Keratinocyte (primary cell): ENCODE measurements around the gene KRT82. TPM values are rescaled to one million over a fixed set of nuclear protein-coding genes. Genes with fewer than 3 reads are reported as not detected.

Experiments used
- DNase-seq: peaks from one replicate; pipeline ENCODE4 v3.0.0-alpha.2; 2011; ENCODE audit warnings: low read depth, missing footprints, low spot score
- FAIRE-seq: peaks from 2 replicates; lab custom pipeline; 2011; peaks lifted over from hg19 to GRCh38; lab: Jason Lieb, UNC
- H2AFZ ChIP-seq: 2 replicates; pipeline ENCODE4 v1.6.0; 2012; ENCODE audit warnings: low read length, control low read depth, inconsistent platforms; ENCODE audit not compliant: control insufficient read depth
- H3K27ac ChIP-seq: 2 replicates; pipeline ENCODE4 v1.5.1; 2011; ENCODE audit warnings: low read length; ENCODE audit not compliant: control insufficient read depth, insufficient read depth
- H3K27me3 ChIP-seq: 3 replicates; pipeline ENCODE4 v1.6.0; 2011; ENCODE audit warnings: low read length; ENCODE audit not compliant: control insufficient read depth, insufficient read depth; ENCODE audit errors: extremely low read depth
- H3K36me3 ChIP-seq, 2 experiments: 2 replicates in 1 of 2; 3 replicates in 1 of 2; pipeline ENCODE4 v1.5.1; 2011; ENCODE audit warnings: low read length in 2 of 2, mild to moderate bottlenecking in 1 of 2; ENCODE audit not compliant: control insufficient read depth in 2 of 2, insufficient read depth in 2 of 2; ENCODE audit errors: extremely low read depth in 1 of 2
- H3K4me1 ChIP-seq: 3 replicates; pipeline ENCODE4 v1.5.1; 2011; ENCODE audit warnings: low read length; ENCODE audit not compliant: control insufficient read depth, insufficient read depth; ENCODE audit errors: extremely low read depth
- H3K4me2 ChIP-seq: 3 replicates; pipeline ENCODE4 v1.6.0; 2011; ENCODE audit warnings: low read depth, low read length; ENCODE audit not compliant: control insufficient read depth, insufficient read depth; ENCODE audit errors: extremely low read depth
- H3K4me3 ChIP-seq, 3 experiments: fragments of 200-600 bp in 1 of 3; sonication (generic) in 1 of 3; 2 replicates in 2 of 3; 3 replicates in 1 of 3; pipeline ENCODE4 v1.5.1; 2011 to 2016; ENCODE audit warnings: low read length in 3 of 3, mild to moderate bottlenecking in 3 of 3, control low read depth in 2 of 3, inconsistent platforms in 1 of 3, low read depth in 1 of 3, mixed read lengths in 1 of 3, mixed run types in 1 of 3, moderate library complexity in 1 of 3; ENCODE audit not compliant: control insufficient read depth in 2 of 3, insufficient read depth in 2 of 3; ENCODE audit errors: extremely low read depth in 1 of 3
- H3K79me2 ChIP-seq: 2 replicates; pipeline ENCODE4 v1.6.0; 2012; ENCODE audit warnings: low read length; ENCODE audit not compliant: control insufficient read depth, insufficient read depth
- H3K9ac ChIP-seq: 3 replicates; pipeline ENCODE4 v1.6.0; 2011; ENCODE audit warnings: low read length; ENCODE audit not compliant: control insufficient read depth, insufficient read depth; ENCODE audit errors: extremely low read depth
- H3K9me1 ChIP-seq: 3 replicates; pipeline ENCODE4 v1.6.0; 2011; ENCODE audit warnings: low read length; ENCODE audit not compliant: control insufficient read depth, insufficient read depth; ENCODE audit errors: extremely low read depth
- H3K9me3 ChIP-seq: 2 replicates; pipeline ENCODE4 v1.5.1; 2012; ENCODE audit warnings: low read depth, low read length; ENCODE audit not compliant: control insufficient read depth
- H4K20me1 ChIP-seq: 3 replicates; pipeline ENCODE4 v1.6.0; 2011; ENCODE audit warnings: low read length; ENCODE audit not compliant: control insufficient read depth, insufficient read depth; ENCODE audit errors: extremely low read depth
- EZH2 ChIP-seq: IDR thresholded peaks from one replicate; pipeline ENCODE4 v1.6.1; 2012; ENCODE audit warnings: inconsistent platforms, mild to moderate bottlenecking, low read length, moderate library complexity
- dilution Hi-C: fragments of 300-500 bp; cut with MboI; formaldehyde crosslinking; loops from one replicate; pipeline ENCODE4 v1.7.0; 2020; ENCODE audit warnings: low sequenced_read_pairs; ENCODE audit not compliant: extremely low pct_ligation_motif_present
- polyA plus RNA-seq, 5 experiments: library from polyadenylated mRNA; depleted of rRNA in 3 of 5; stranded (reverse) in 3 of 5; stranded (forward) in 1 of 5; unstranded in 1 of 5; fragments of >200 nt; gene quantifications; 1 replicate in 1 of 5; 2 replicates in 3 of 5; 3 replicates in 1 of 5; pipeline versions ENCODE4 v1.2.1 to v1.2.3, GENCODE V29; 2011 to 2012; ENCODE audit warnings: missing spikeins in 2 of 5, low read depth in 1 of 5, low replicate concordance in 1 of 5
- TF ChIP-seq, protein P1 (sequence below), 3 experiments: IDR thresholded peaks in 1 of 3; conservative IDR thresholded peaks in 1 of 3; optimal IDR thresholded peaks in 1 of 3; 2 replicates in 2 of 3; 3 replicates in 1 of 3; pipeline versions ENCODE3 to v1.5.1; 2011; ENCODE audit warnings: low read length in 3 of 3, mild to moderate bottlenecking in 3 of 3, moderate library complexity in 2 of 3, control low read depth in 1 of 3, inconsistent platforms in 1 of 3; ENCODE audit not compliant: insufficient read depth in 2 of 3; ENCODE audit errors: extremely low read depth in 1 of 3

The KRT82 gene
- polyA plus RNA-seq, 1 donor (not counting 4 experiments of a cell fraction or from before 2014, with no cell fraction given): not detected

DNA sequence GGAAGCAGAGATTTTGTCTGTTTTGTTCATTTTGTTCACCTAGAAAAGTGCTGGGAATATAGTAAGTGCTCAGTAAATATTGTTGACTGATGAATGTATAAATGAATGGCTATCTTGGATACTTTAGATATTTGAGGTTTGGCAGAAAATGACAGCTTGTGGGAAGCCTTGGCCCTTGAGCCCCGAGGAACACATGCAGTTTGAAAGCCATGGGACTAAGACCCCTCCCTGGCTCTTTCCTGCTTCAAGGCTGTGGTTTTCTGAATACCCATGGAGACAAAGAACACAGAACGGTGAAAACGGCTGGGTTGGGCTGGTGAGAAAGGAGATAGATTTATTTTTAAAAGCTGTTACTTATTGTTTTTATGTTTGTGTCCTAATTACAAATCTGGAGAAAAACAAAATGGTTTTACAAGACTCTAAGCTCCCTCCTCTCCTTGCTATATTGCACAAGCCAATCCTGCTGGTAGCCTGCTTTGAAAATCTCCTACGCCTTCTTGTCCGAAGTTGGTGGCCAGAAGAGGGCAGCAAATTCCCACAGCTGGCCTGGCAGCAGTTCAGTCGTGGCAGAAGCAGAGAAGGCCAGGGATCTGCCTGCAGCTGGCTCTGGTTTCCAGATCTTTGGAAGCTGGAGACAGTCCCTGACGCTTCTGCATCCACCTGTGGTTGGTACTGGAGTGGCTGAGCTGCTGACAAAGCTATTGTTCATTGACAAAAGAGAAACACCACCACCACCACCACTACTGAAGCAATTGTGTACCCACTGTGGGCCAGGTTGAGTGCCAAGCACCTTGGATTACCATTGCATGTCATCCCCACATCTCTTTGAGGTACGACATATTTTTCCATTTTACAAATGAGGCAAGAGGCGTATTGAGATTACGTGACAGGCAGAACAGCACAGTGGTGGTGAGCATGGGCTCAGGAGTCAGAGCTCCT, 33.6 kb downstream of the KRT82 start:
- peaks cover 3% of the 10 kb centered on the region for H3K27me3 ChIP-seq
- H3K4me1 ChIP-seq: no peaks in the 10 kb centered on the region
- peak; percentile 72 for DNase-seq
- H3K79me2 ChIP-seq: no peaks in the 10 kb centered on the region
- H3K9me1 ChIP-seq: no peaks in the 10 kb centered on the region
- dilution Hi-C loops: no loop called here
- no peak overlapping the region for H2AFZ ChIP-seq
- no peaks in the 10 kb centered on the region for H3K9me3 ChIP-seq
- no peak for TF ChIP-seq EZH2
- TF ChIP-seq, protein P1, sequence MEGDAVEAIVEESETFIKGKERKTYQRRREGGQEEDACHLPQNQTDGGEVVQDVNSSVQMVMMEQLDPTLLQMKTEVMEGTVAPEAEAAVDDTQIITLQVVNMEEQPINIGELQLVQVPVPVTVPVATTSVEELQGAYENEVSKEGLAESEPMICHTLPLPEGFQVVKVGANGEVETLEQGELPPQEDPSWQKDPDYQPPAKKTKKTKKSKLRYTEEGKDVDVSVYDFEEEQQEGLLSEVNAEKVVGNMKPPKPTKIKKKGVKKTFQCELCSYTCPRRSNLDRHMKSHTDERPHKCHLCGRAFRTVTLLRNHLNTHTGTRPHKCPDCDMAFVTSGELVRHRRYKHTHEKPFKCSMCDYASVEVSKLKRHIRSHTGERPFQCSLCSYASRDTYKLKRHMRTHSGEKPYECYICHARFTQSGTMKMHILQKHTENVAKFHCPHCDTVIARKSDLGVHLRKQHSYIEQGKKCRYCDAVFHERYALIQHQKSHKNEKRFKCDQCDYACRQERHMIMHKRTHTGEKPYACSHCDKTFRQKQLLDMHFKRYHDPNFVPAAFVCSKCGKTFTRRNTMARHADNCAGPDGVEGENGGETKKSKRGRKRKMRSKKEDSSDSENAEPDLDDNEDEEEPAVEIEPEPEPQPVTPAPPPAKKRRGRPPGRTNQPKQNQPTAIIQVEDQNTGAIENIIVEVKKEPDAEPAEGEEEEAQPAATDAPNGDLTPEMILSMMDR (optimal IDR thresholded peaks at IDR 0.05 in 1 of 3, IDR thresholded peaks at IDR 0.05 in 1 of 3, conservative IDR thresholded peaks at IDR 0.05 in 1 of 3; ENCODE audit: extremely low read depth in 1 of 3, insufficient read depth in 2 of 3, low read length in 3 of 3): peak; percentile 87 to 93 (median 93)
- H4K20me1 ChIP-seq: no peaks in the 10 kb centered on the region
- H3K9ac ChIP-seq: no peak overlapping the region
- H3K27ac ChIP-seq: no peak overlapping the region
- H3K36me3 ChIP-seq: no peaks in the 10 kb centered on the region
- H3K4me3 ChIP-seq: no peak overlapping the region
- no peak overlapping the region for H3K4me2 ChIP-seq
- FAIRE-seq: peak; percentile 88

DNA sequence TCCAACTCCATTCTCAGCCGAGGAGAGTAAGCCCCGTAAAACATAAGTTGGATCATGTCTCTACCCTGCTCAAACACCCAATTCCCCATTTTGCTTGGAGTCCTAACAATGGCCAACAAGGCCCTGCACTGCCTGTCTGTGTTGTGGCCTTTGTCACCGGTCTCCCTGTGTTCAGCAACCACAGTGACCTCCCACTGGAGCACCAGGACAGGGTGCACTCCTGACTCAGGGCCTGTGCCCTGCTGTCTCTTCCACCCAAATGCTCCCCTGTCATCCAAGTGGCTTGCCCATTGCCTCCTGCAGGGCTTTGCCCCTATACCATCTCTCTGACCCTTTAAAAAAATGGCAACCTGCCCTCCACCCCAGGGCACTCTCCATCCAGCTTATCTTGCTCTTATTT, 34.4 kb downstream of the KRT82 start:
- H3K27me3 ChIP-seq: peaks cover 5% of the 10 kb centered on the region
- no peak overlapping the region for H3K4me3 ChIP-seq
- FAIRE-seq: no peak
- no peaks in the 10 kb centered on the region for H3K79me2 ChIP-seq
- H2AFZ ChIP-seq: no peak overlapping the region
- H3K9me3 ChIP-seq: no peaks in the 10 kb centered on the region
- H3K36me3 ChIP-seq: no peaks in the 10 kb centered on the region
- dilution Hi-C loops: no loop called here
- no peak for DNase-seq
- no peak overlapping the region for H3K9ac ChIP-seq
- H3K4me1 ChIP-seq: no peaks in the 10 kb centered on the region
- no peak for TF ChIP-seq EZH2
- TF ChIP-seq, protein P1 (optimal IDR thresholded peaks at IDR 0.05 in 1 of 3, IDR thresholded peaks at IDR 0.05 in 1 of 3, conservative IDR thresholded peaks at IDR 0.05 in 1 of 3; ENCODE audit: extremely low read depth in 1 of 3, insufficient read depth in 2 of 3, low read length in 3 of 3): no peak
- H4K20me1 ChIP-seq: no peaks in the 10 kb centered on the region
- H3K9me1 ChIP-seq: no peaks in the 10 kb centered on the region
- no peak overlapping the region for H3K4me2 ChIP-seq
- no peak overlapping the region for H3K27ac ChIP-seq
